Measurements from ENCODE around the gene NLRP9.

NLRP9 gene

DNA sequence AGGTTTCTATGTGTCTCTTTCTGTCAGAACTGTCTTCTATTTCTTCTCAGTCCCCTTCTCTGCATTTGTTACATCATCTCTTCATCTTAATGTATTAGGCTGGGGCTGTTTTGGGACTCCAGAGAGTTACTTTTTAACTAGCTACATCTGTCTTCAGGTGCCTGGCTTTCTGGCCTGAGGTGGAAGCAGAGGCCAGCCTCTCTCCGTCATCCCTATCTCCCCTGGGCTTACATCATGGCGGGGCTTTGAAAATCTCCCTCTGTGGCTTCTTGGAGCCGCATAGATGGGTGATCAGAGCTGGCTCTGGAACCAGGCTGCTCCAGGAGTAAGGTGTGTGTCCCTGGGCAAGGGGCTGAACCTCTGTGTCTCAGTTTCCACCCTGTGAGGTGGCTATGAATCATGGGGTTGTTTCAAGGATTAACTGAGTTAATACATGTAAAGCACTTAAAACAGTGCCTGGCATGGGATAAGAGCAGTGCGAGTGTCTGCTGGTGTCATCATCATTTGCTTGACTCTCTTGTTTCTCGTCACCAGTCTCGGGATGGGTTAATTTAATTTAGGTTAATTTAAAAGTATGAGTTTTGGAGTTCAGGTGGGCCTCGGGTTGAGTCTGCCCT, 61.2 kb downstream of the NLRP9 start:
- in situ Hi-C loops (cut with HindIII; ENCODE audit: low sequenced_read_pairs) = no loop called here
- DNase-seq (ENCODE audit: low read depth, low spot score) = no peak
- no peak overlapping the region for H3K4me3 ChIP-seq (ENCODE audit: low read depth, low read length)
- TF ChIP-seq CTCF (IDR thresholded peaks at IDR 0.05; ENCODE audit: low read depth, low read length) = no peak

DNA sequence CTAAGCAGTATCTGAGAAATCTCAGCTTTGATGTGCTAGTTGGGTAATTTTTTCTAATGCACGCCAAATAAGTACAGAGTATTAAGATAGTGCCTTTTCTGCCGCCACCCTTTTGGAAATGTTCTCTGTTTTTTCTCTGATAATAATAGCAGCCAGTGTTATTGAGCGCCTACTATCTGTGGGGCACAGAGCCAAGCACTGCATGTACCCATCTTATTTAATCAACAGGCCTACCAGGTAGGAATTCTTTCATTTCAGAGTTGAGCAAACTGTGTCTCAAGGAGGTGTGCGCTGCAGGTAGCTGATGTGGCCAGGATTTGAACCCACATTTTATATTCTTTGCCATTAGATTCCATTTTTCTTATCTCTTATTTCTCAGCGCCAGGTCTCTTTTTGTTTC, 61.8 kb downstream of the NLRP9 start:
- no peak for TF ChIP-seq CTCF (IDR thresholded peaks at IDR 0.05; ENCODE audit: low read depth, low read length)
- in situ Hi-C loops (cut with HindIII; ENCODE audit: low sequenced_read_pairs) = no loop called here
- DNase-seq (ENCODE audit: low read depth, low spot score) = no peak
- H3K4me3 ChIP-seq (ENCODE audit: low read depth, low read length) = peak overlapping the region; percentile 85

- DNase-seq (ENCODE audit: low read depth, low spot score) = no peak
- H3K4me3 ChIP-seq (ENCODE audit: low read depth, low read length) = peak overlapping the region; percentile 85
- TF ChIP-seq CTCF (IDR thresholded peaks at IDR 0.05; ENCODE audit: low read depth, low read length) = no peak
- in situ Hi-C loops (cut with HindIII; ENCODE audit: low sequenced_read_pairs) = no loop called here
Measured at GRCh38 chr19:55675661-55676354, 62.4 kb downstream of the NLRP9 start.

- DNase-seq (ENCODE audit: low read depth, low spot score) = peak; percentile 97
- TF ChIP-seq CTCF (IDR thresholded peaks at IDR 0.05; ENCODE audit: low read depth, low read length) = no peak
- in situ Hi-C loops (cut with HindIII; ENCODE audit: low sequenced_read_pairs) = no loop called here
- peak within 1 kb of the TSS; percentile 85 for H3K4me3 ChIP-seq (ENCODE audit: low read depth, low read length)
Measured at GRCh38 chr19:55674841-55675660, 63.2 kb downstream of the NLRP9 start, which contains the start of gene EPN1. Gene EPN1, plus strand, starts transcription at chr19:55675226. Its CDS starts 3,402 bp downstream, at chr19:55678628.

- peak overlapping the region; percentile 85 for H3K4me3 ChIP-seq (ENCODE audit: low read depth, low read length)
- DNase-seq (ENCODE audit: low read depth, low spot score) = no peak
- in situ Hi-C loops (cut with HindIII; ENCODE audit: low sequenced_read_pairs) = no loop called here
- no peak for TF ChIP-seq CTCF (IDR thresholded peaks at IDR 0.05; ENCODE audit: low read depth, low read length)
Measured at GRCh38 chr19:55674459-55674840, 63.8 kb downstream of the NLRP9 start.

DNA sequence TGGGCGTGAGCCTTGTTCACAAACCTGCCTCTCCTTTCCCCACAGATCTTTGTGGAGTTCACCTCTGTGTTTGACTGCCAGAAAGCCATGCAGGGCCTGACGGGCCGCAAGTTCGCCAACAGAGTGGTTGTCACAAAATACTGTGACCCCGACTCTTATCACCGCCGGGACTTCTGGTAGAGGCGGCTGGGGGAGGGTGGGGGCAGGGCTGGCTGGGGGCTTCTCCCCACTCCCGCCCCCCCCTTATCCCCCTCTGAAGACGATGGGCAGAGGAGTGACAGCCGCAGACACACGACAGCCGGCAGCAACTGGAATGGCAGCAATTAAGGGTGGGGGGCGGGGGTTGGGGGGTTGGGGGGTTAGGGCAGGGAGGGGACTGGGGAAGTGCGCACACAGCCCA, 64.3 kb downstream of the NLRP9 start:
- TF ChIP-seq CTCF (IDR thresholded peaks at IDR 0.05; ENCODE audit: low read depth, low read length) = no peak
- H3K4me3 ChIP-seq (ENCODE audit: low read depth, low read length) = no peak overlapping the region
- DNase-seq (ENCODE audit: low read depth, low spot score) = no peak
- in situ Hi-C loops (cut with HindIII; ENCODE audit: low sequenced_read_pairs) = no loop called here
